ENCODE results near the gene TPP1. TPM values are rescaled to one million over a fixed set of nuclear protein-coding genes. Genes with fewer than 3 reads are reported as not detected.
A peak's percentile ranks its signal among the peaks of the same experiment; 100 is the strongest.

The TPP1 gene
- total and polyA plus RNA-seq, 9 of the 15 experiments (the other 6 are each of a cell fraction or from before 2014, with no cell fraction given) = 7.5 to 75.8 (median 15.7) TPM

DNA sequence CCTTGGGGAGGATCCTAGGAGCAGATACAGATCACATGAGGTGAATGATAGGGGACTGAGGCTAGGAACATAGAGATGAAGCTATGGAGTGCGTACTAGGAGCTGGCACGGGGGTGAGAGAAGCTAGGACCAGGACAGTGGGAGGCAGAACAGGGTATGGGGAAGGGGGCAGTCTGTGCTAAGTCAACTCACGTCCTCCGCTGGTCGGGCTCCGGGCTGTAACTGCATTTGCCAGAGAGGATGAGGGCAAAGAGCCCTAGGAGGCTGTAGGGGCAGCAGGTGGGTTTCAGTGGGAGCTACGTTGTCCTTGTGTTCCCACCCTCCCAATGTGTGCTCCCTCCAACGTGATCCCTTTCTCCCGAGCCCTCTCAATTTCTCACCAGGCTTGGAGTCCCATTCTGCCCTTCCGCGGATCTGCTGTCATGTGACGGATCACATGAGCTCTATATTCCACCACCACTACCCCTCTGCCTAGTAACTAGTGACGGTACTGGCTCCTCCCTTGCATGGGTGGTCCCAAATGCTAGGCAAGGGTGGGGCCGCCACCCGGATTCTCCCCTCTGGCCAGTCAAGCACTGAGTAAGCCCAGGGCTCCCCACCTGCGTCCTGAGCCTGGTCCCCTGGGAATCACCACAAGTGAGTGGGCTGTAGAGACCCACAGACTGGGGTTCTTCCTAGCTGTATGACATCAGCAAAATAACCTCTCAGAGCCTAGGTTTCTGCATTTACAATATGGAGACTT is at the start of gene TPP1 (continued):
- TF ChIP-seq, protein P1, sequence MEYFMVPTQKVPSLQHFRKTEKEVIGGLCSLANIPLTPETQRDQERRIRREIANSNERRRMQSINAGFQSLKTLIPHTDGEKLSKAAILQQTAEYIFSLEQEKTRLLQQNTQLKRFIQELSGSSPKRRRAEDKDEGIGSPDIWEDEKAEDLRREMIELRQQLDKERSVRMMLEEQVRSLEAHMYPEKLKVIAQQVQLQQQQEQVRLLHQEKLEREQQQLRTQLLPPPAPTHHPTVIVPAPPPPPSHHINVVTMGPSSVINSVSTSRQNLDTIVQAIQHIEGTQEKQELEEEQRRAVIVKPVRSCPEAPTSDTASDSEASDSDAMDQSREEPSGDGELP (CRISPR knock-in tag; IDR thresholded peaks at IDR 0.05; ENCODE audit: borderline replicate concordance) = peak; percentile 73; the same call in 1 of the 2 replicates
- TF ChIP-seq SMAD2 (IDR thresholded peaks at IDR 0.05; ENCODE audit: low read depth, low read length) (no peak), ZNF431 (CRISPR knock-in tag; IDR thresholded peaks at IDR 0.05) (no peak), SP2 (IDR thresholded peaks at IDR 0.05; ENCODE audit: extremely low read depth, low read depth, low read length, poor library complexity, severe bottlenecking) (no peak), SIN3A (IDR thresholded peaks at IDR 0.05; ENCODE audit: borderline replicate concordance in 2 of 2, control insufficient read depth in 1 of 2, low read depth in 2 of 2, low read length in 2 of 2) (peak; percentile 40 to 95; a peak in 2 of 4 replicates), EGR1 (conservative IDR thresholded peaks at IDR 0.05) (no peak), ZNF644 (tag; IDR thresholded peaks at IDR 0.05; ENCODE audit: low read depth) (no peak), SIX5 (IDR thresholded peaks at IDR 0.05; ENCODE audit: borderline replicate concordance in 1 of 2, insufficient read depth in 1 of 2, low read depth in 1 of 2, low read length in 2 of 2) (no peak), RFX1 (IDR thresholded peaks at IDR 0.05) (no peak), MTA3 (IDR thresholded peaks at IDR 0.05; ENCODE audit: borderline replicate concordance) (peak; percentile 48; the same call in 1 of the 2 replicates), XRCC5 (IDR thresholded peaks at IDR 0.05; ENCODE audit: low read depth, low read length) (no peak), U2AF2 (optimal IDR thresholded peaks at IDR 0.05; ENCODE audit: low read depth, low read length) (no peak), SOX6 (IDR thresholded peaks at IDR 0.05) (no peak), FOXP4 (CRISPR knock-in tag; IDR thresholded peaks at IDR 0.05; ENCODE audit: borderline replicate concordance) (no peak), ZC3H11A (IDR thresholded peaks at IDR 0.05; ENCODE audit: low read depth, low read length) (no peak)
- TF ChIP-seq, protein P2, sequence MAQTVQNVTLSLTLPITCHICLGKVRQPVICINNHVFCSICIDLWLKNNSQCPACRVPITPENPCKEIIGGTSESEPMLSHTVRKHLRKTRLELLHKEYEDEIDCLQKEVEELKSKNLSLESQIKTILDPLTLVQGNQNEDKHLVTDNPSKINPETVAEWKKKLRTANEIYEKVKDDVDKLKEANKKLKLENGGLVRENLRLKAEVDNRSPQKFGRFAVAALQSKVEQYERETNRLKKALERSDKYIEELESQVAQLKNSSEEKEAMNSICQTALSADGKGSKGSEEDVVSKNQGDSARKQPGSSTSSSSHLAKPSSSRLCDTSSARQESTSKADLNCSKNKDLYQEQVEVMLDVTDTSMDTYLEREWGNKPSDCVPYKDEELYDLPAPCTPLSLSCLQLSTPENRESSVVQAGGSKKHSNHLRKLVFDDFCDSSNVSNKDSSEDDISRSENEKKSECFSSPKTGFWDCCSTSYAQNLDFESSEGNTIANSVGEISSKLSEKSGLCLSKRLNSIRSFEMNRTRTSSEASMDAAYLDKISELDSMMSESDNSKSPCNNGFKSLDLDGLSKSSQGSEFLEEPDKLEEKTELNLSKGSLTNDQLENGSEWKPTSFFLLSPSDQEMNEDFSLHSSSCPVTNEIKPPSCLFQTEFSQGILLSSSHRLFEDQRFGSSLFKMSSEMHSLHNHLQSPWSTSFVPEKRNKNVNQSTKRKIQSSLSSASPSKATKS (CRISPR knock-in tag; IDR thresholded peaks at IDR 0.05) = no peak
- TF ChIP-seq, protein P3, sequence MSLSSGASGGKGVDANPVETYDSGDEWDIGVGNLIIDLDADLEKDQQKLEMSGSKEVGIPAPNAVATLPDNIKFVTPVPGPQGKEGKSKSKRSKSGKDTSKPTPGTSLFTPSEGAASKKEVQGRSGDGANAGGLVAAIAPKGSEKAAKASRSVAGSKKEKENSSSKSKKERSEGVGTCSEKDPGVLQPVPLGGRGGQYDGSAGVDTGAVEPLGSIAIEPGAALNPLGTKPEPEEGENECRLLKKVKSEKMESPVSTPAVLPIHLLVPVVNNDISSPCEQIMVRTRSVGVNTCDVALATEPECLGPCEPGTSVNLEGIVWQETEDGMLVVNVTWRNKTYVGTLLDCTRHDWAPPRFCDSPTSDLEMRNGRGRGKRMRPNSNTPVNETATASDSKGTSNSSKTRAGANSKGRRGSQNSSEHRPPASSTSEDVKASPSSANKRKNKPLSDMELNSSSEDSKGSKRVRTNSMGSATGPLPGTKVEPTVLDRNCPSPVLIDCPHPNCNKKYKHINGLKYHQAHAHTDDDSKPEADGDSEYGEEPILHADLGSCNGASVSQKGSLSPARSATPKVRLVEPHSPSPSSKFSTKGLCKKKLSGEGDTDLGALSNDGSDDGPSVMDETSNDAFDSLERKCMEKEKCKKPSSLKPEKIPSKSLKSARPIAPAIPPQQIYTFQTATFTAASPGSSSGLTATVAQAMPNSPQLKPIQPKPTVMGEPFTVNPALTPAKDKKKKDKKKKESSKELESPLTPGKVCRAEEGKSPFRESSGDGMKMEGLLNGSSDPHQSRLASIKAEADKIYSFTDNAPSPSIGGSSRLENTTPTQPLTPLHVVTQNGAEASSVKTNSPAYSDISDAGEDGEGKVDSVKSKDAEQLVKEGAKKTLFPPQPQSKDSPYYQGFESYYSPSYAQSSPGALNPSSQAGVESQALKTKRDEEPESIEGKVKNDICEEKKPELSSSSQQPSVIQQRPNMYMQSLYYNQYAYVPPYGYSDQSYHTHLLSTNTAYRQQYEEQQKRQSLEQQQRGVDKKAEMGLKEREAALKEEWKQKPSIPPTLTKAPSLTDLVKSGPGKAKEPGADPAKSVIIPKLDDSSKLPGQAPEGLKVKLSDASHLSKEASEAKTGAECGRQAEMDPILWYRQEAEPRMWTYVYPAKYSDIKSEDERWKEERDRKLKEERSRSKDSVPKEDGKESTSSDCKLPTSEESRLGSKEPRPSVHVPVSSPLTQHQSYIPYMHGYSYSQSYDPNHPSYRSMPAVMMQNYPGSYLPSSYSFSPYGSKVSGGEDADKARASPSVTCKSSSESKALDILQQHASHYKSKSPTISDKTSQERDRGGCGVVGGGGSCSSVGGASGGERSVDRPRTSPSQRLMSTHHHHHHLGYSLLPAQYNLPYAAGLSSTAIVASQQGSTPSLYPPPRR (CRISPR knock-in tag; IDR thresholded peaks at IDR 0.05; ENCODE audit: borderline replicate concordance) = no peak

Measured in K562 (cell line).